Glomerular visceral epithelial cell (primary cell): Measurements from ENCODE around the gene UNCX.

Experiments used
- DNase-seq: peaks from one replicate; pipeline ENCODE4 v3.0.0-alpha.2; 2016; ENCODE audit errors: extremely low spot score

The UNCX gene

GRCh38 chr7:1232103-1232466, 587 bp upstream of the UNCX start:
- DNase-seq = no peak

- DNase-seq = no peak
These were observed 819 bp downstream of the UNCX start for GRCh38 chr7:1233333-1234048.

GRCh38 chr7:1234049-1234880, 1.6 kb downstream of the UNCX start:
- no peak for DNase-seq

GRCh38 chr7:1234881-1235500, 2.3 kb downstream of the UNCX start:
- DNase-seq = no peak

GRCh38 chr7:1235501-1236131, 2.9 kb downstream of the UNCX start:
- DNase-seq = no peak

- DNase-seq = no peak
These were observed 3.5 kb downstream of the UNCX start for GRCh38 chr7:1236132-1236661.

- DNase-seq = no peak
These were observed 4.4 kb downstream of the UNCX start for GRCh38 chr7:1236831-1237701.

- DNase-seq = no peak
These were observed 5.1 kb downstream of the UNCX start for GRCh38 chr7:1237704-1238255.

GRCh38 chr7:1238450-1238882, 5.8 kb downstream of the UNCX start:
- DNase-seq = no peak

- DNase-seq = no peak
These were observed 6.5 kb downstream of the UNCX start for GRCh38 chr7:1238931-1239802.

GRCh38 chr7:1239803-1240516, 7.3 kb downstream of the UNCX start:
- DNase-seq = no peak

GRCh38 chr7:1240517-1241257, 8.0 kb downstream of the UNCX start:
- no peak for DNase-seq

GRCh38 chr7:1241258-1241602, 8.6 kb downstream of the UNCX start:
- no peak for DNase-seq

GRCh38 chr7:1241603-1242255, 9.1 kb downstream of the UNCX start:
- no peak for DNase-seq

- DNase-seq = no peak
These were observed 9.6 kb downstream of the UNCX start for GRCh38 chr7:1242256-1242605.

- no peak for DNase-seq
These were observed 10.1 kb downstream of the UNCX start for GRCh38 chr7:1242606-1243289.

GRCh38 chr7:1243290-1243963, 10.8 kb downstream of the UNCX start:
- DNase-seq = no peak
